SU-DHL-6 (cell line): Measurements from ENCODE around the gene DPP6.

Experiments used
- H2AFZ ChIP-seq: fragments of 200-600 bp; sonication (generic); 2 replicates; pipeline ENCODE4 v1.6.1; 2014; ENCODE audit warnings: low read depth, mild to moderate bottlenecking, moderate library complexity, mixed read lengths, antibody characterized with exemption, low read length; ENCODE audit not compliant: severe bottlenecking
- H3F3A ChIP-seq: fragments of 200-600 bp; shearing (Covaris generic); 2 replicates; pipeline ENCODE4 v1.6.0; 2016; ENCODE audit warnings: antibody characterized with exemption, mild to moderate bottlenecking; ENCODE audit not compliant: insufficient read depth
- H3K27ac ChIP-seq: fragments of 200-600 bp; sonication (generic); 2 replicates; pipeline ENCODE4 v1.5.1; 2016; ENCODE audit warnings: low read depth, mild to moderate bottlenecking, low read length, moderate library complexity, mixed read lengths
- H3K27me3 ChIP-seq: fragments of 200-600 bp; sonication (generic), shearing (Covaris generic); 2 replicates; pipeline ENCODE4 v1.6.0; 2014; ENCODE audit warnings: mild to moderate bottlenecking, low read length
- H3K36me3 ChIP-seq: fragments of 200-600 bp; sonication (generic); 2 replicates; pipeline ENCODE4 v1.6.1; 2014; ENCODE audit warnings: mild to moderate bottlenecking, low read length, mixed read lengths
- H3K4me2 ChIP-seq: fragments of 300-600, 200-600 bp; shearing (Covaris generic), sonication (generic); 2 replicates; pipeline ENCODE4 v1.6.0; 2014; ENCODE audit warnings: low read length, low read depth, mild to moderate bottlenecking; ENCODE audit not compliant: poor library complexity, severe bottlenecking
- H3K4me3 ChIP-seq: fragments of 200-600 bp; sonication (generic); 2 replicates; pipeline ENCODE4 v1.5.1; 2014; ENCODE audit warnings: antibody characterized with exemption, low read length, mild to moderate bottlenecking, mixed read lengths; ENCODE audit not compliant: insufficient read depth, poor library complexity, severe bottlenecking
- H3K79me2 ChIP-seq: fragments of 200-600 bp; sonication (generic); 2 replicates; pipeline ENCODE4 v1.6.1; 2014; ENCODE audit warnings: mild to moderate bottlenecking, low read length, moderate library complexity; ENCODE audit not compliant: insufficient read depth
- H3K9ac ChIP-seq: fragments of 200-600 bp; sonication (generic); 2 replicates; pipeline ENCODE4 v1.7.0; 2014; ENCODE audit warnings: mild to moderate bottlenecking, low read length
- H3K9me2 ChIP-seq: fragments of 200-600 bp; sonication (generic); replicated peaks from 2 replicates; pipeline ENCODE4 v1.6.1; 2014; ENCODE audit warnings: low read length; ENCODE audit not compliant: insufficient read depth
- H3K9me3 ChIP-seq: fragments of 200-600 bp; sonication (generic); 2 replicates; pipeline ENCODE4 v1.6.1; 2014; ENCODE audit warnings: low read length, mixed read lengths; ENCODE audit not compliant: insufficient read depth
- H4K20me1 ChIP-seq: fragments of 200-600 bp; sonication (generic); 2 replicates; pipeline ENCODE4 v1.6.1; 2014; ENCODE audit warnings: low read depth, mild to moderate bottlenecking, antibody characterized with exemption, low read length, moderate library complexity, mixed read lengths
- EZH2phosphoT487 ChIP-seq: fragments of 200-600 bp; sonication (generic), shearing (Covaris generic); conservative IDR thresholded peaks from 2 replicates; pipeline ENCODE4 v1.6.1; 2018; ENCODE audit warnings: mild to moderate bottlenecking, antibody characterized with exemption, low read length, moderate library complexity, mixed read lengths
- TF ChIP-seq, protein P1 (sequence below): fragments of 200-600 bp; sonication (generic); IDR thresholded peaks from one replicate; pipeline ENCODE4 v1.5.1; 2017; ENCODE audit warnings: antibody characterized with exemption, mild to moderate bottlenecking, low read length, moderate library complexity; ENCODE audit not compliant: insufficient read depth, poor library complexity, severe bottlenecking

Gene DPP6

DNA sequence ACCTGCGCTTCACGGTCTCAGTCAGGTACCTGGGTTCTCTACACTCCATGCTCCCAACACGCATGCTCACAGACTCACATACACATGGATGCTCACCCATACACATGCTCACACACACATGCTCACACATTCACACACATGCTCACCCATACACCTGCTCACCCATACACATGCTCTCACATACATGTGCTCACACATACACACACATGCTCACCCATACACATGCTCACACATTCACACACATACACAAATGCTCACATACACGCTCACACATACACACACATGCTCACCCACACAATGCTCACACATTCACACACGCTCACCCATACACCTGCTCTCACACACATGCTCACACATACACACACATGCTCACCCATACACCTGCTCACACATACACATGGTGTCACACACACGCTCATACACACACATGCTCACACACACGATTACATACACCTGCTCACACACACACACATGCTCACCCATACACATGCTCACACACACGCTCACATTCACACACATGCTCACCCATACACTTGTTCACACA is 830.8 kb downstream of the DPP6 start:
- H3K27ac ChIP-seq, result no peak overlapping the region
- peaks cover 15% of the 10 kb centered on the region; the same call in 1 of the 2 replicates for H3K9me3 ChIP-seq
- H3F3A ChIP-seq, result no peaks in the 10 kb centered on the region
- no peaks in the 10 kb centered on the region for H4K20me1 ChIP-seq
- H3K9ac ChIP-seq, result no peak overlapping the region
- H3K4me2 ChIP-seq, result no peak overlapping the region
- TF ChIP-seq, protein P1, sequence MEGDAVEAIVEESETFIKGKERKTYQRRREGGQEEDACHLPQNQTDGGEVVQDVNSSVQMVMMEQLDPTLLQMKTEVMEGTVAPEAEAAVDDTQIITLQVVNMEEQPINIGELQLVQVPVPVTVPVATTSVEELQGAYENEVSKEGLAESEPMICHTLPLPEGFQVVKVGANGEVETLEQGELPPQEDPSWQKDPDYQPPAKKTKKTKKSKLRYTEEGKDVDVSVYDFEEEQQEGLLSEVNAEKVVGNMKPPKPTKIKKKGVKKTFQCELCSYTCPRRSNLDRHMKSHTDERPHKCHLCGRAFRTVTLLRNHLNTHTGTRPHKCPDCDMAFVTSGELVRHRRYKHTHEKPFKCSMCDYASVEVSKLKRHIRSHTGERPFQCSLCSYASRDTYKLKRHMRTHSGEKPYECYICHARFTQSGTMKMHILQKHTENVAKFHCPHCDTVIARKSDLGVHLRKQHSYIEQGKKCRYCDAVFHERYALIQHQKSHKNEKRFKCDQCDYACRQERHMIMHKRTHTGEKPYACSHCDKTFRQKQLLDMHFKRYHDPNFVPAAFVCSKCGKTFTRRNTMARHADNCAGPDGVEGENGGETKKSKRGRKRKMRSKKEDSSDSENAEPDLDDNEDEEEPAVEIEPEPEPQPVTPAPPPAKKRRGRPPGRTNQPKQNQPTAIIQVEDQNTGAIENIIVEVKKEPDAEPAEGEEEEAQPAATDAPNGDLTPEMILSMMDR, result no peak
- no peak for TF ChIP-seq EZH2phosphoT487
- H3K36me3 ChIP-seq, result no peaks in the 10 kb centered on the region
- no peak overlapping the region for H2AFZ ChIP-seq
- H3K4me3 ChIP-seq, result no peak overlapping the region
- no peaks in the 10 kb centered on the region for H3K27me3 ChIP-seq
- no peaks in the 10 kb centered on the region for H3K9me2 ChIP-seq
- no peaks in the 10 kb centered on the region for H3K79me2 ChIP-seq

DNA sequence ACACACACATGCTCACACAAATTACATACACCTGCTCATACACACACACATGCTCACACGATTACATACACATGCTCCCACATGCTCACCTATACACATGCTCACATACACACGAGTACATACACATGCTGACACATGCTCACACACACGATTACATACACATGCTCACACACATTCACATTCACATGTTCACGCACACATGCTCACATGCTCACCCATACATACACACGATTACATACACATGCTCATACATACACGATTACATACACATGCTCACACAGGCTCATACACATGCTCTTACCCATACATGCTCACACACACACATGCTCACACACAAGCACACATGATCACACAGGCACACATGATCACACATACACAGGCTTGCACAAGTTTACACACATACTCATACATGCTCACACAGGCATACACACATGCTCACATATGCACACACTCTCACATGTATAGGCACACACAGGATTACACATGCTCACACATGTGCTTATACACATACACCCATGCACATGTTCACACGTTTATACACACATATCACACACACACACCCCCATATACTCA is 832.2 kb downstream of the DPP6 start:
- Histone ChIP-seq H3K9me3 (peaks cover 15% of the 10 kb centered on the region; the same call in 1 of the 2 replicates), H3F3A (no peaks in the 10 kb centered on the region), H3K36me3 (no peaks in the 10 kb centered on the region), H3K9ac (no peak overlapping the region), H3K27me3 (no peaks in the 10 kb centered on the region), H3K4me3 (no peak overlapping the region), H3K9me2 (no peaks in the 10 kb centered on the region), H3K4me2 (no peak overlapping the region), H3K27ac (no peak overlapping the region), H3K79me2 (no peaks in the 10 kb centered on the region), H4K20me1 (no peaks in the 10 kb centered on the region), H2AFZ (no peak overlapping the region)
- TF ChIP-seq, protein P1, result no peak
- TF ChIP-seq EZH2phosphoT487, result no peak

DNA sequence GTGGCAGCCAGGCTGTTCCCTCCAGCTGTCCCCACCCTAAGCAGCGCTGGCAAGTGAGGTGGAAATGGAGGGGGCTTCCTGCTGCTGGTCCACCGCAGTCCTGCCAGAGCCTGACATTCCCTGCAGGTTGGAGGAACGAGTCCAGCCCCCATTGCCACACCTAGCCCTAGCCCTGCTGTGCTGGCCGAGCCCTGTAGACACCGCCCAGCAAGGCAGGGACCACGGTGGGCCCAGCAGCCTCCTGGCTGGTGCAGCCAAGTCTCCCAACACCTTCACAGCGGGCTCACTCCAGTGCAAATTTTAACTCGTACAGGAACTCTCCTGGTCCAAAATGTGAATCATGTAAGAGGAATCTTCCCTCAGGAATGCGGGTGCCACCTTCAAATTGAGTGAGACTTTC is 834.4 kb downstream of the DPP6 start:
- Histone ChIP-seq H3K4me3 (no peak overlapping the region), H3F3A (no peaks in the 10 kb centered on the region), H3K27me3 (no peaks in the 10 kb centered on the region), H3K79me2 (no peaks in the 10 kb centered on the region), H3K9ac (no peak overlapping the region), H3K9me3 (peaks cover 15% of the 10 kb centered on the region; the same call in 1 of the 2 replicates), H3K9me2 (no peaks in the 10 kb centered on the region), H3K4me2 (no peak overlapping the region), H4K20me1 (no peaks in the 10 kb centered on the region), H3K27ac (no peak overlapping the region), H3K36me3 (no peaks in the 10 kb centered on the region), H2AFZ (no peak overlapping the region)
- no peak for TF ChIP-seq EZH2phosphoT487
- TF ChIP-seq, protein P1, result no peak
